HG03095 (cell line): ENCODE measurements around the gene IRAK3.
"Not testable (repeated sequence)": the region's sequence is repeated elsewhere in the genome, so short reads cannot be mapped to it uniquely, and the experiment has no call there.

ENCODE experiments used
- ATAC-seq: cut with Tn5 transposase; IDR thresholded peaks from one replicate; pipeline ENCODE4 v1.9.1; 2021; ENCODE audit warnings: moderate library complexity; ENCODE audit not compliant: unreplicated experiment

The IRAK3 gene

DNA sequence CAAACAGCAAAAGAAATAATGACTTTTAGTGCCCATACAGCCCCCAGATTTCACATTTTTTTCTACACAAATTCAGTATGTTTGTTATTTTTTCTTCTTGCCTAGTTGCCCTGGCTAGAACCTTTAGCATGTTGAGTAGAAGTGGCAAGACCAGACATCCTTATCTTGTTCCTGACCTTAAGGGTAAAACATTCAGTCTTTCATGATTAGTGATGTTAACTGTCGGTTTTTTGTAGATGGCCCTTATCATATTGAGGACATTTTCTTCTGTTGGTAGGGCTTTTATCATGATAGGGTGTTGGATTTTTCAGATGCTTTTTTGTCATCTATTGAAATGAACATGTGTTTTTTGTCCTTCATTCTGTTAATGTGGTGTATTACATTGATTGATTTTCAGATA, 17.1 kb downstream of the IRAK3 start:
- ATAC-seq: no peak

DNA sequence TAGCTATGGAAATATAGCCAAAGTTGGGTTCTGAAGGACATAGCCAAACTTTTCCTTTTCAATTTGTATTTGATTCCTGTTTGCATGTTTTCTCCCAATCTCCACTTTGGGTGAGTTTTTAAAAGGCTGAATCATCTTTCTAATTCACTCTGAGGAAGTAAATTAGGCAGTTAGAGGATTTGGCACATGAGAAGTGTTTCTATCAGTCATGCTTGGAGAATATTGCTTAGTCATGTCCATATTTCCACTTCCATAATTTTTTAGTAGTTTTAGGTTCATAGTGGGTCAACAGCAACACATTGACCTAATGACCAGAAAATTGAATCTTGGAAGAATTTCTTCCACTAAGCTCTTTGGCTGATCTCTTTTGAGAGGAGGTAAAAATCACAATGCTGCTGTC, 21.8 kb downstream of the IRAK3 start:
- ATAC-seq: no peak

DNA sequence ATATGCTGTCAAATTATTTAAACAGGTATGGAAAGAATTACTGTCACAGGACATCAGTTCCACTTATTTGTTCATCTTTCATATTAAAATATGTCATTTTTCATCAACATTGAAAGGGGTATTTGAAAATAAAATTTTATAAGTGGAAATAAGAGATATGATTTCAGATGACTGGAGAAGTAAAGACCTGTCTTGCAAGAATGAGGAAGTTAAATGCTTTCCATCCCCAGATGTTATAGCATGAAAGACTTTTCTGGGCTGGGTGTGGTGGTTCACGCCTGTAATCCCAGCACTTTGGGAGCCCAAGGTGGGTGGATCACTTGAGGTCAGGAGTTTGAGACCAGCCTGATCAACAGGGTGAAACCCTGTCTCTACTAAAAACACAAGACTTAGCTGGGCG, 22.6 kb downstream of the IRAK3 start:
- ATAC-seq: not testable (repeated sequence)

DNA sequence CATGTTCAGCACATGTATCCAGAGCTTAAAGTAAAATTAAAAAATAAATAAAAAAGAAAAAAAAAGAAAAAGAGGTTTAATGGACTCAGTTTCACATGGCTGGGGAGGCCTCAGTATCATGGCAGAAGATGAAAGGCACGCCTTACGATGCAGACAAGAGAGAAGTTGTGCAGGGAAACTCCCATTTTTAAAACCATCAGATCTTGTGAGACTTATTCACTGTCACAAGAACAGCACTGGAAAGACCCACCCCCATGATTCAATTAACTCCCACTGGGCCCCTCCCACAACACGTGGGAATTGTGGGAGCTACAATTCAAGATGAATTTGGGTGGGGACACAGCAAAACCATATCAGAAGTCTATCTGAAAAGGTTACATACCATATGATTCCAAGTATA, 24.0 kb downstream of the IRAK3 start:
- not testable (repeated sequence) for ATAC-seq

DNA sequence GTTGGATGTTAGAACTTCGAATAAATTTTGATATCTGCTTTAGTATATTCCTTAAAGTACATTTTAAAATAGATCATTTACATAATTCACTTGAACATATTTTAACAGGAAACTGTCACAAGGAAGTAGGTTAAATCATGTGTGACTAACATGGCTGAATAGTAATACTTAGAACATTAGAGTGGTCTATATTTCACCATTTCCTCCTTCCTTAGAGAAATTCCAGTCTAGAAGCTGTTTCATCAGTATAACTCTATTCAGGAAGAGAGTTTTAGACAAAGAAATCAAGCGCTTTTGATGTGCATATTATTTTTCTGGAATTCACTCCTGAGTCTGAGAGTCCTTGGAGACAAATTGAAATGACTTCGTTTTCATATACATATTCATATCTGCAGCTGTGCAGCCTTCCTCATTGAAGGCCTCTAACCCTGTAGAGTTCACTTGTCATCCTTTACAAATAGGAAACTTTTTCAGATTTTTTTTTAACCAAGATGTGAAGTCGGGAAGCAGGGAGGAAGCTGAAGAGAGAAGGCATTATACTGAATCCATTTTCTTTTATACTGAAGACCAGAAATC, 28.4 kb downstream of the IRAK3 start:
- no peak for ATAC-seq

DNA sequence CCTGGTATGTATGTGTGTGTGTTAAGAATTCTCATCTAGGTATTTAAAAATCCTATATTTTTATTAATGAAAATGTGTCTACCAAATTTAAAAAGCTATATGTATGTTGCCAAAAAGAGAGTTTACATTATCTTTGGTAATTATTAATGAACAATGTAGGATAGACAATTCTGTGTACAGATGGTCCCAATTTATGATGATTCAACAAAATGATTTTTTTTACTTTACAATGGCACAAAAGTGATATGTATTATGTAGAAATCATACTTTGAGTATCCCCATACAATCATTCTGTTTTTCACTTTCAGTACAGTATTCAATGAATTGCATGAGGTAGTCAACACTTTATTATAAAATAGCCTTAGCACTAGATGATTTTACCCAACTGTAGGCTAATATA, 39.4 kb downstream of the IRAK3 start:
- no peak for ATAC-seq

DNA sequence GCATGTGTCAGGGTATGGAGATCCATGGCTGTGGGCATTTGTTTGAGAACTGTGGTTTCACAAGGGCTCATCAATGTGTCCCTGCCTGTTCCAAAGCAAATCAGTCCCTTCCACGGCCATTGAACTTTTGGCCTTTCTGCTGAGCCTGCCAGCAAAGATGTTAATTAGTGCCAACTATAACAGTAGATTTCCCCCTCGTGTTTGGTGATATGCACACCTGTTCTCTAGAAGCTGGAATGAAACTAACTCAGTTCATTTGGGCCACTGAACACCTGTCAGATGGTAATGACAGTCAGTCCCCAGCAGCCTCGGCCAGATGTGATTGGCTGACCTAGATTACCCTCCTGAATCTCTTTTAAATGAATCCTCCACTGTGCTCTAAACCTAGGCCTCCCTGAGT, 43.2 kb downstream of the IRAK3 start:
- no peak for ATAC-seq

DNA sequence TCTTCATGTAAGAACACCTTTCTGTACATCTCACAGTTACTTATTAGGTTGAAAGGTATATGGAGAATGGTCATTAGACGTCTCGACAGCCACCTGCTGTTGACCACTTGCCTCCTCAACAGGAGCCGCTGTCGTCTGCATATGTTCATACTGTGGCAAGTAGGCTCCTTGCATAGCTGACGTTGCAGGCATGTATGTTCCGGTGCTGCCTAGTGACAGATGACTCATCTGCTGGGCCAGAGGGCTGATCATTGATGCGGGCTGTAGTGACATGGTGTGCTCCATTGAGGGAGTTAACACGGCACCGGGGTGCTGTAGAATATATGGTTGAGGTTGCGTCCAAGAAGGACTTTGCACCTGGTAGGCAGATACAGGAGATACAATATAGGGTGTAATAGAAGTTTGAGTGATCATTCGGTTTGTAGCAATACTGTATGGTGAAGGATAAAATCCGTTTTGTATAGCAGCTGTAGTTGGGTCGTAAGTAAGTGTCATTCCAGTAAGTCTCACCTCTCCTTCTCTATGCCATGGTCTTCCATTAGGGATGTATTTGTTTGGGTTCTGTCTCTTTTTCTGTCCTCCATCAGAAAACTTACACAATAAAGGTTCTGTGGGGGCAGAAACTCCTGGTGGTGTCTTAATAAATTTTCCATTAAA, 45.2 kb downstream of the IRAK3 start:
- peak; percentile 97 for ATAC-seq

DNA sequence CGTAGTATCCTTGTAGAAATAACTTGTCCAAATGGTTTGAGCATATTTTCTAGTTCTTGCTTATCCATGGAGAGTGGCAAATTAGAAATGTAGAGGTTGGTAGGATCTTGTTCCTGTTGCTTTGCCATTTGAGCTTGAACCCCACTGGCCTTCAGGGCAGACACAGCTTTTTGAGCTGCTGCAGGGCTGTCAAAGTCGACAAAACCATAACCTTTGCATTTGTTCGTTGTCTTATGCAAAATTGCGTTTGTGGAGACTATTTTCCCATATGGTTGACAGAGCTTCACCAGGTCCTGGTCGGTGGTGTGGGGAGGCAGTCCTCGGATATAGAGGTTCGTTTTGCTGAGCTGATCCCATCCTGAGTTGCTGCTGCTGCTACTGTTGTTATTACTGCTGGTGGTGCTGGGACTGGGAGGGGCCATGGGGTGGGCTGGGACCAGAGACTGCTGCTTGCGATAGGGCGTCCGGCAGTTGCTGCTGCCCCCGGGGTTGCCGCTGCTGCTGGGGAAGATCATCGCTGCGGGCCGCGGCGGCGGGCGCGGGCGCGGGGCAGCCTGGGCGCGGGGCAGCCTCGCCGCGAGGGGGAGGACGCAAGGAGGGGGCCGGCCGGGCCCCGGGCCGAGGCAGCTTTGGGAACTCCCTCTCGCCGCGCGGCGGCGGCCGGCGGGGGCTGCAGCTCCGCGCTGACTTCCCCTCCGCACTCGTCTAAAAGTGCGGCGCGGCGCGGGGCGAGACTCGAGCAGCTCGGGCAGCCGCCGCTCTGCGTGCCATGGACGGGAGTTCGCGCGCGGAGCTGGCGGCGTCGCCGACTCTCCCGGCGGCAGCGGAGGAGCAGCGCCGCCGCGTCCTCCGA, 46.0 kb downstream of the IRAK3 start:
- ATAC-seq: peak; percentile 34

DNA sequence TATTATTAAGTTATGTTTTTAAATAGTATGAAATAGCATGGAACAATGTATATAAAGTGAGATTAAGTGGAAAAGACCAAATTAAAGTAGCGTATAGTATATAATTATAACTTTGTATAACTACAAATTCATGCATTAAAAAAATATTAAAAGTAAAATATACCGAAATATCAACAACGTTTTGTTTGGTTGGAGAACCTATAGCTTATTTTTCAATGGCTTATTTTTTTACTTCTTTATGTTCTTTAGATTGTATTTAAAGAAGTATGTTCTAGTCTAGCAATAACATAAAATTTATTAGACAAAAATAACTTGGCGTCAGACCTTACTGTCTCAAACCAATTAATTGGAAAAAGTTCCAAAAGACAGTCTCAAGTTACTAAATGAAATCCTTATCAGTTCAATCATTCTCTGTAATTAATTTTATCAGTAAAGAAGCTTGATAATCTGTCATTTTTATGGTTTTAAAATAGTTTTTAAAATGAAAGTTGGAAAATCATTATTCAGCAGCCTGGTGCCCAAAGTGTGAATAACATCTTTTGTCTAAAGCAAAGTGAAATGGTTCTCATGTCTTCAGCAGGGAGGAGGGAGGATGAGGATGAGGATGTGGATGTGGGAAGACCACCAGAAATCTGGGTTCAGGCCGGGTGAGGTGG, 46.7 kb downstream of the IRAK3 start:
- no peak for ATAC-seq

DNA sequence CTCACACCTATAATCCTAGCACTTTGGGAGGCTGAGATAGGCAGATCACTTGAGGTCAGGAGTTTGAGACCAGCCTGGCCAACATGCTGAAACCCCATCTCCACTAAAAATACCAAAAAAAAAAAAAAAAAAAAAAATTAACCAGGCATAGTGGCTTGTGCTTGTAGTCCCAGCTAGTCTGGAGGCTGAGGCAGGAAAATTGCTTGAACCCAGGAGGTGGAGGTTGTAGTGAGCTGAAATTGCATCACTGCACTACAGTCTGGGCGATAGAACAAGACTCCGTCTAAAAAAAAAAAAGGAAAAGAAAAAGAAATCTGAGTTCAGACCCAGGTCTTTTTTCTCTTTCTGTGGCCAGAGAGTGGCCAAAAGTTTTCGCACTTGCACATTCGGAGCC, 47.3 kb downstream of the IRAK3 start:
- not testable (repeated sequence) for ATAC-seq

DNA sequence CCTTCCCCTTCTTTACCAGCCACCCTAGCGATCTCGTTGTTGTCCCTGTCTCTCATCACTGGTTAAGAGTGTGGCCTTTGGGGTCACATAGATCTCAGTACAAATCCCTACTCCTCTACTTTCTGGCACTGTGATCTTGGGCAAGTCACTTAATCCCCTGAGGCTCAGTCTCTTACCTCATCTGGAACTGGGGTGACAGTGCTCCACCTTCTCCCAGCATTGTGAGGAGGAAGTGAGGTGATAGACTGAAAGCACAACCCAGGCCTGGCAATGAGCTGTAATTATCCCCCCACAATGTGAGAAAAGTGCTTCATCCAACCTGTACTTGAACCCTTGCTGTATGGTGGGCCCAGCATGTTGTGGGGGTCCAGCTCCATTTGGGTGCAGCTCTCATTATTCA, 48.0 kb downstream of the IRAK3 start:
- no peak for ATAC-seq

DNA sequence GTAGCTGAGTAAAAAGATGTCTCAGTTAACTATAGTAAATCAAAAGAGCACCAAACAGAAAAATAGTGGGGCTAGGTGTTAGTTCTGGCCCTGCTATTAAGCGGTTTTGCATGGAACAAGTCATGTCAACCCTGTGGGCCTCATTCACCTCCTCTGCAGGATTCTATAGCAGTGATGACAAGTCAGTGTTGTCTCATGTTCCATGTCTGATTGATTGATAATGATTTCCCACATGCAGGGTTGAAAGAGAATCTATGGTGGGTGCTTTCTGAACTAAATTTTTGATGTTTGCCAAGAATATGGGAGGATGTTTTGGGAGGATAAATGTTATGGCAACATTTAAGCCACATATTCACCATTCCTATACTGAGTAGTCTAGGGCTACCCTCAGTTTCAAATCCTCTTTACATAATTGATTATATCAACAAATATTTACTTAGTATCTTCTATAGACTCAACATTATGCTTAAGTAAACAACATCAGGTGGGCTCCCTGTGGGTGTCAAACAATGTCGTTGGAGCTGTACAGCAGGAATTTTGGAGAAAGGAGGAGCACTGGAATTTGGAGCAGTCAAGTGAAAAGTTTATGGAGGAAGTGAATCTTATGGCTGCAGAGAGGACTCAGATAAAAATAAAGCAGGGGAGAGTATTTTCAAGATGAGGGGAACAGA, 48.6 kb downstream of the IRAK3 start:
- no peak for ATAC-seq

DNA sequence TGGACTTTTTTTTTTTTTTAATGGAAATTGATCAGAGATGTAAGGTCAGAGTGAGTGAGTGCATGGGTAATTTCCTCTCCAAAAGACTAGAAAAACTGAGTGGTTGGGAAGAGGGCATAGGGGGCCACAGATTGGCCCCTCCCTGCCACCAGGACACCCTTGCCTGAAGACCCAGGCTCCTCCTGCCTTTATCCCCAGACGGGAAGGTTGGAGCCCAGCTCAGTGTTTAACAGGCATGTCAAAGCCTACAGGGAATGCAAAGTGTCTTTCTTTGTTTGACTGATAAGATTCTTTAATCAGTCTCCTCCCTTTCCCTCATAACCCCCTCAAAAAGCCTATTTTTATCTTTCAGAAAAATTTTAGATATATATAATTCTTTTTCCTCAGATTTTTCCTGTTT, 50.3 kb downstream of the IRAK3 start:
- ATAC-seq: no peak

DNA sequence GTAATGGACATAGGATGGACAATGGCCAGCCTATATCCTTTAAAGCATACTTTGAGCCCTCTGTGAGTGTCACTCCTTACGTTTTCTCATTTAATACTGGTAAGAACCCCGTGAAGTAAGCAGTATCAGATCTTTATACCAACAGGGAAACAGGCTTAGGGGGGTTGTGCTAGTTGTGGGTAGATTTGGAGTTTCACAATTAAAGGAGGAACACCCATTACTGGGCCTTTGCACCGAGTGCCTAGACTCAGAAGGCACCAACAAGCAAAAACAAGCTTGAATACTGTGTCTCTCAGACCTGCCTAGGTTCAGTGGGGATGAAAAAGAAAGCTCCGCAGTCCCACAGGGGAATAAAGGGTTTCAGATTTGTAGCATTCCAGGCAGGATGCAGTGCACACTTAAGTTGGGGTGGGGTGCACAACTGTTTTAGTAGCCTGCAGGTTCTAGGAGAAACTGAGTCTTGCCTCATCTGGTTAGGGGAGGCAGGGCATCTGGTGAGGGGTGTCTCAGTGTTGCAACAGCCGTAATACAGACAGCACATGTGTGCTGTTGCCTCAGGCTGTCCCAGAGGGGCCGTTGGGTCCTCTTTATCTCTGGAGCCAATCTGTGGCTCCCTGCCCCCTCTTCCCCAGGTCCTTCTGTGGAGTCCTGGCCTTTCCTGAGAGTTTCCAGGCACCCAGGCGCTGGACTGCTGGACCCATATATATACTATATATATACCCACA, 51.2 kb downstream of the IRAK3 start:
- no peak for ATAC-seq

DNA sequence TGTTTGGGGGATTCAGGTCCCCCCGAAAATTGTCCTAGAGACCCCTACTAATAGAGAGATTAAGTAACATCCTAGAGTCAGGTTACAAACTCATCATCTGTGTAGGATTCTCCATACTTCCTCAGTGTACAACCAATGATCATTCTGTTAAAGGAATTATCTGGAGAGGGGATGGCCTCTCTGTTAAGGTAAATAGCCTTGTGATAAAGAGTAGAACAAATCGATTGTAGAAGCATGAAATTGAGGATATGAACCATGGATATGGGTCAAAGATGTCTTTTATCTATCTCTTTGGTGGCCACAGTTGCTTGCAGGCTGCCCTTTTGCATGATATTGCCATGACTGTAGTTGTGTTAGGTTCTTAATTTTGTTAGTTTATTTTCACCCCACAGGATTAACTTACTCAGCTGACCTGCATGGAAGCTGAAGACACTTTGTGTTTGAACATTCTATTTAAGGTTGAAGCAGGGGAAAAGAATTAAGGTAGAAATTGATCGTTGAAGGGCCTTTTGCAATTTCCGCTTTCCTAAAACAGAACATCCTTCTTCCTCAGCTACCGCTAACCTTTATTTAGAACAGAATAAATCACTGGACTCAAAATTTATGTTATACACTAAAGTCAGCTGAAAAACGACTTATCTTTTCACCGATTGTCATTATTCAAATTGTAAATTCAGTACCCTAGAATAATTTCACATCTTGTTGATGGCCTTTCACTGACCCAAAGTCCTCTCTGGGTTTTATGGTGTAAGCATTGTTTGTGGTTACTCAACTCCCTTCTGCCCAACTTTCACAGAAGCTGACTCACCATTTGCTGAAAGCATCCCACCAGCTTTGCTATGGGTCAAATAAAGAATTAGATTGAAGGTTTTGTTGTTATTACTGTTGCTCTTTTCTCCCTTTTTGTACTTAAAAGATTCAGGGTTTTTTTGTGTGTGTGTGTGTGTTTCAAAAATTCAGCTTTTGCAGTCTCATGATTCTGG, 52.3 kb downstream of the IRAK3 start:
- no peak for ATAC-seq

DNA sequence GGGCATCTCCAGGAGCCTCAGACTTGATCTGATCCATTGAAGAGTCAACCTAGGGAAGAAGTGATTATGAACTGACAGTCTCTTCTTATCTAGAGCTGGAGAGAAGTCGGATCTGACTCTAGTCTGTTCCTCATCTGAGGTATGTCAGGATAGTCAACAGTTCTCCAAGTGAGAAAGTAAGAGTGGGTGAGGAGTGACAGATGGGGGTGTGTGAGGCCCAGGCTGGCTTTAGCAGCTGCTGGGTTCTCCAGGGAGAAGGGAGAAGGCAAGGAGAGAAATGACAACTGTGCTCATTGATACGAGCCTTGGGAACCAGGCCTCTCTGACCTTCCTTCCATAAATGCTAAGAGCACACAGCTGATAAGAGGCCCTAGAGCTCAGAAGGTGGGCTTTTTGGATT, 53.3 kb downstream of the IRAK3 start:
- ATAC-seq: no peak

DNA sequence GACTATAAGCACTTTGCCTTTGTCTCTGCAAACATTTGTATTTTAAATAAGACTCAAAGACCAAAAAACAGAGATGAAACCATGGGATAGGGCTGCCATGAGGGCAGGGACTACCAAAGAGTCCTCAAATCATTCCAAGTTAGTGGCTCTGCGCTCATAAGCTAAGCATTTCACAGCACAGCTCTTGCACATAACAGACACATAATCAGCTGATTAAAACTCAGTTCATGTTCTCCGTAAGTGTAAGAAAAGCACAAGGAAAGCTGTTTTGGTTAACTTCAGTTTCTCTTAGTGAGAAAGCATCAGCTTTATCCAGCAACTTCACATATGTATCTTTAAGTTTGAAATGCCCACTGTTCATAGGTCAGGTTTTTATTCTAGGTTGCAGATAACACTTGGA, 54.9 kb downstream of the IRAK3 start:
- no peak for ATAC-seq

DNA sequence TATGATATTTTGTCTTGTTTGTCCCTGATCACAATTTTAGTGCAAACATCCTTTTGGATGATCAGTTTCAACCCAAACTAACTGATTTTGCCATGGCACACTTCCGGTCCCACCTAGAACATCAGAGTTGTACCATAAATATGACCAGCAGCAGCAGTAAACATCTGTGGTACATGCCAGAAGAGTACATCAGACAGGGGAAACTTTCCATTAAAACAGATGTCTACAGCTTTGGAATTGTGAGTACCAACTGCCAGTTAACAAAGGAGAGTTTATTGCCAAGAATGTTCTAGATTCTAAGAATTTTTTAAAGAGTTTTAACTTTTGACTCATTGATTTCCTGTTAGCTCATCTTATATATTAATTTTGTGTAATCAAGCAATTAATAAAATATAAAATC, 55.4 kb downstream of the IRAK3 start:
- ATAC-seq: no peak
